HG02678 (cell line): Measurements from ENCODE around the gene TMEM272.
"Not testable (repeated sequence)": the region's sequence is repeated elsewhere in the genome, so short reads cannot be mapped to it uniquely, and the experiment has no call there.

Experiments used
- ATAC-seq: cut with Tn5 transposase; IDR thresholded peaks from one replicate; pipeline ENCODE4 v1.9.1; 2021; ENCODE audit warnings: mild to moderate bottlenecking, moderate library complexity; ENCODE audit not compliant: unreplicated experiment

TMEM272 gene

DNA sequence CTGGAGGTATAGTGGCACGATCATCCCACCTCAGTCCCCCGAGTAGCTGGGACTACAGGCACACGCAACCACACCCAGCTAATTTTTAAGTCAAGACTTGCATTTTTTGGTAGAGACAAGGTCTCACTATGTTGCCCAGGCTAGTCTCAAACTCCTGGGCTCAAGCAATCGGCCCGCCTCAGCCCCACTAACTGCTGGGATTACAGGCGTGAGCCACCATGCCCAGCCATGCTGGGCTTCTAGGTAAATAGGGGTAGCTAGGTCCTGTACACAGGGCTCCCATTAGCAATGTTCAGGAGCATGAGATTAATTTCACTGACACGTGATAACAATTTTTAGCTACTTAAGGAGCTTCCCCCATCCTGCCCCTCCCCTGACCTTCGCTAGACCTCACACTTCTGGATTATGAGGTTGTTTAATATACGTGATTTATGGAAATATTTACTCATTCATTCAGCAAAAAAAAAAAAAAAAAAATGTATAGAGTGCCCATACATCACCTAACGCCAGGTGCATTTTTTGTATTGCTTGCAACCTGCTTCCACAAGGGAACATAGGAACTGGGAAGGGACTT is 19.2 kb downstream of the TMEM272 start:
- ATAC-seq = no peak

GRCh38 chr13:51825165-51825592 is 19.8 kb downstream of the TMEM272 start:
- ATAC-seq = no peak

DNA sequence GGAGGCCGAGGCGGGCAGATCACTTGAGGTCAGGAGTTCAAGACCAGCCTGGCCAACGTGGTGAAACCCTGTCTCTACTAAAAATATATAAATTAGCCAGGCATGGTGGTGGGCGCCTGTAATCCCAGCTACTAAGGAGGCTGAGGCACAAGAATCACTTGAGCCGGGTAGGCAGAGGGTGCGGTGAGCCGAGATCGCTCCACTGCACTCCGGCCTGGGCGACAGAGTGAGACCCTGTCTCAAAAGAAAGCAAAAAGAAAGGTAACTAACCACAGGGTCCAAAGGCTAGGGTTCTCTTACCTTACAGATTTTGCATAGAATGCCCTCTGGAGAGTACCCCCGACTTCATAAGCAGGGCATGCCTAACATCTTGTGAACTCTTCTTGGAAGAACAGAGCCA is 20.3 kb downstream of the TMEM272 start:
- ATAC-seq = not testable (repeated sequence)

GRCh38 chr13:51823863-51824262 is 21.1 kb downstream of the TMEM272 start:
- ATAC-seq = no peak

DNA sequence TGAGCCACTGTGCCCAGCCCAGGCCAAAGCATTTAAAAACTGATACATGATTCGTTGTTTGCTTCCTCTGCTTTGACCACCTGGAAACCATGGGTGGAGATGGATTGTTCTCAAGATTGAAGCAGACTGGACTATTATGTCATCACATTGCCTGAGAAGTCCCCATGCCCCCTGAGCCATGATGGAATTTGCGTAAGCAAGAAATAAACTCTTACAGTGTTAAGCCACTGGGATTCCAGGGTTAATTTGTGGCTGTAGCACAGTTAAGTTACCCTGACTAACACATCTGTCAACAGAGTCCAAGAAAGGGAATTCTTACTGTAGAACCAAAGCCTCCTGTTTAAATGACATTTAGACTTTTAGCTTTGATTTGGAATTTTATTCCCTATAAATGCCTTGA is 21.6 kb downstream of the TMEM272 start:
- ATAC-seq = no peak

GRCh38 chr13:51822106-51822815 is 22.7 kb downstream of the TMEM272 start:
- ATAC-seq = no peak

- no peak for ATAC-seq
These were observed 23.4 kb downstream of the TMEM272 start for GRCh38 chr13:51821606-51822005.

DNA sequence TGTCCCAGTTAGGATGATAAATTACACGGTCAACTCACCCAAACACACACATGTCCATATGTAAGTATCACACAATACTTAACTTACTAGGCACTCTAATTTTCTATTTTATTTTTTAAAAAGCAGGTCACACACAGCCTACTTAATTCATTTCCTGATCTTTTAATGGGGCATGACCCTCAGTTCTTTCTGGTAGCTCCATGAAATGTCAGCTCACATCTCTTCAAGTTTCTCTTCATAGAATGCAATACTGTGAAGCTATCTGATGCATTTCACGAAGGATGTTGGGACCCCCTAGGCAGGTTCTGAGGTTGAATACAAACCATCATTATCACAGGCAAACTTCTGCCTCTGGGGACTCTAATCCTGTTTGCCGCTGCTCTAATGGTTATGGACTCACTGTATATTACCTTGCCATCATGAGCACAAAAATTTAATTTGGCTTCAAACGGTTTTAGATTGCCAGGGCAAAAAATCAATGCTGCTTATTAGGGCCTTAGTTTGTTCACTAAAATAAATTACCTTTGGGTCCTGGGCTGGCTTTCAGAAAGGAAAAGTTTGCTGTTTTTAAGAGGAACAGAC is 24.9 kb downstream of the TMEM272 start:
- no peak for ATAC-seq

GRCh38 chr13:51819544-51819943 is 25.4 kb downstream of the TMEM272 start:
- ATAC-seq = no peak

DNA sequence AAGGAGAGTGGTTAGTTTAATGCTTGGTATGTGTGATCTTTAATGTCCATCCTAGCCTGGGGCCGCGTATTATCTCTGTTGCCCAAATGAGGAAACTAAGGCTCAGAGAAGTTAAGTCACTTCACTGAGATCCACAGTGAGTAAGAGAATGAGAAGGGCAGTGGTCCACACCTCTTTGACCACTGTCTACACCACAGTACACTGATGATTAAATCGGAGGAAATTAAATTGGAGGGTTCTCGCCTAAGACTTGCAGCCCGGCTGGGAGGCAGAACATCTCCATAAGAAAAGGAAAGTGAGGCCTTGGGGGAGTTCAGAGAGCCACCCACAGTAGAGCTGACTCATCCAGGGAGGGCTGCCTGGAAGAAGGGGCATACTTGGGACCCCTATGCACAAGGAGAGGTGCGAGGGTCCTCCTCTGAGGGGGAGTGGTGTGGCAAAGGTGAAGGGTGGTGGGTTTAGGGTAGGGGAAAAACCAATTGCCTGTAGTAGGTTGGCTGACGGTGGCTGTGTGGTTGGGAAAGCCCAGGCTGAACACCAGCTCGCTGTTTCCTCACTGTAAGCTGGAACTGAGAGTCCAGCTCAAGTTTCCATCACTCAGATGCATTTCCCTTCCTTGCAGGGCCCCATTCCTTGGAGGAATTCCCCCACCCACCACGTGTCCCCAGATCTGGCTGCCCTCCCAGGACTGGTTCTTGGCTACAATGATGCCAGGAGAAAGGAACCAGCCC is 26.0 kb downstream of the TMEM272 start:
- ATAC-seq = peak; percentile 47

- ATAC-seq = no peak
These were observed 26.7 kb downstream of the TMEM272 start for GRCh38 chr13:51818276-51818675.

DNA sequence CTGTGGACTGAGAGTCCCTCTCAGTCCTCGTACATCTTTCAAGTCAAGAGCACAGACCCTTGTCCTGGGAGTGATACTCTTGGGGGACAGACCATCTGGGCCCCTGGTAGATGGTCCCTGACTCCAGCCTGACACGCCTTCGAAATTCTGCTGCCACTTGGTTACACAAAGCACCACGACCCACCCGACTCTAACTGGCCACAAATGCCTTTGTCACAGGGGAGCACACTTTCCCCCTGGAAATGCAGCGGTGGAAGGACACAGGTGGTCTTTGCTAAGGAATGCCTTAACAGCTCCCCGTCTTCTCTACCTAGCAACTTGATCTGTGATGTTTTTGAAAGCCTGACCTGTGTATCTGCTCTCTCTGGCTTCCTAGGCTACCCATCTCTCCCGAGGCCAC is 27.3 kb downstream of the TMEM272 start:
- no peak for ATAC-seq

GRCh38 chr13:51816604-51817249 is 28.2 kb downstream of the TMEM272 start:
- no peak for ATAC-seq

DNA sequence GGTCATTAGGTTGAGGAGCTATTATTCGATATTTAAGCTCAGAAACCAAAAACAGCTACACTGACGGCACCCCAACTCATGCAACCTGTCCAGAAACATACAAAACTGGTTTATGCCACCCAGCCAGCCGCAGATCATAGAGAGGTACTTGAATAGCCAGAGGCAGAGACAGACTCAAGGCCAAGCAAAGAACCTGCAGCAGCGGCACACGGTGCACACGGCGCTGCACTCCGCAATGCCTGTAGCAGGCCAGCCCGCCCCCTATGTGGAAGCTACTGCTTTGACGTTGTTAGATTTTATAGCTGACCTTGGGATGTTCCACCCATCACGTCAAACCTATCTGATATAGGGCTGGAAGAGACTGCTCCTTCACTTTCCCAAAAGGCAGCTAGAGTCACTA is 29.1 kb downstream of the TMEM272 start:
- ATAC-seq = no peak

DNA sequence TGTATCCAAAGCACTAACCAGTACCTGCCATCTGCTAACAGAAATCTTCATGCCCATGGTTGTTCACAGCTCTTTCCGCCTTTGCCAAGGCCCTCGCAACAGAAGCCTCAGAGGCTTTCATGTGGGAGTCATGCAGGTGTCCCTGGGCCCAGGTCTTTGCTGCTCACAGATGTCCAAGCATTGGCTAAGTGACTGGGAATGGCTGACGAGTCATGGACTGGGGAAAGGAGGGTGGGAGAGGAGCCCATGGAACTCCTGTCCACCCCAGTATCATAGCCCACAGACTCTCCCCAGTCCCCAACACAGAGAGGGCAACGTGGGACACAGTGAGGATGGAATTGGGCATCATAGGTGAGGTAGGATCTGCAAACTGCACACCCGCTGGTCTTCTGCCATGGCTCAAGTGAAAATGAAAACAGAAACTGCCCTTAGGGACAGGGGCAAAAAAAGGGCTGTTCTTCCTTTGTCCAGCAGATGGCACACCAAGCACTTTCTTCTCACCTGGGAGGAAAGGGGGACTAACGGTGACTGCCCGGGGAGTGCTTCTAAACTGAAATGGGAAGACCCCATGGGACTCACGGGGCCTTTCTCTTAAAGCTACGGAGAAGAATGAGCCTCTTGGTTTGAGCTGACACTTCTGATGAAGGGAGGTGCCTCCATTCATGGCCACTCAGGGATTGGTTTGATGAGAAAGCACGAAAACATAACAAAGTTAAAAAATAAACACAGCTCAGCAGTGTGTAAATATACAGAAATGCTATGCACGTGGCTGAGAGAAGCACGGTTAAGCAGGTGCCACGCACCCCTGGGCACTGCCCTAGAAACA is 29.9 kb downstream of the TMEM272 start:
- peak; percentile 63 for ATAC-seq

GRCh38 chr13:51814071-51814470 is 30.9 kb downstream of the TMEM272 start:
- no peak for ATAC-seq

GRCh38 chr13:51811920-51812451 is 33.0 kb downstream of the TMEM272 start:
- ATAC-seq = no peak

GRCh38 chr13:51811046-51811445 is 33.9 kb downstream of the TMEM272 start:
- ATAC-seq = no peak

DNA sequence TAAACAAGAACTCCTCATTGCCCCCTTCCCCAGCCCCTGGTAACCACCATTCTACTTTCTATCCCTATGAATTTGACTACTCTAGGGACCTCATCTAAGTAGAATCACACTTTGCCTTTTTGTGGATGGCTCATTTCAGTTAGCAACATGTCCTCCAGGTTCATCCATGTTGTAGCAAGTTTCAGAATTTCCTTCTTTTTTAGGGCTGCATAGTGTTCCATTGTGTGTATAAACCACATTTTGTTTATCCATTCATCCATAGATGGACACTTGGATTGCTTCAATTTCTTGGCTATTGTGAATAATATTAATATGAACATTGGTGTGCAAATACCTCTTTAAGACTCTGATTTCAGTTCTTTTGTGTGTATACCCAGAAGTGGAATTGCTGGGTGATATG is 36.2 kb downstream of the TMEM272 start:
- ATAC-seq = no peak

DNA sequence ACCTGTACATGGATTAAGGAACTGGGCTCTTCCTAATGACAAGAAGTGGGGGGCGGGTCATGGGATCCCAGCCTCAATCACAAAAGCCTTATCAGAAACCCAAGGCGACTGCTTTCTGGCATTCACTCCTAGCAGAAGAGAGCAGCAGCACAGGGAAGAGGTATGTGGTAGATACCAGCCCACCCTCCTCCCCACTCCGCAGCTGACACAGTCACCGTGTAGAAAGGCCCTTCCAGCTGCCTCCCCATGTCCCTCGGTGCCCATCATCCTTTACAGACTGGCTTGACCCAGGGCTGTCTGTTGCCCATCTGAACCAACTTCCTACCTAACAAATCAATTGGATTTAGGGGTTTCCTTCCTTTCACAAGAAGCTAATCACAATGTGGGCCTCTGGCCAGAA is 37.9 kb downstream of the TMEM272 start:
- no peak for ATAC-seq
